ENCODE results near the gene DACT3.

DNA sequence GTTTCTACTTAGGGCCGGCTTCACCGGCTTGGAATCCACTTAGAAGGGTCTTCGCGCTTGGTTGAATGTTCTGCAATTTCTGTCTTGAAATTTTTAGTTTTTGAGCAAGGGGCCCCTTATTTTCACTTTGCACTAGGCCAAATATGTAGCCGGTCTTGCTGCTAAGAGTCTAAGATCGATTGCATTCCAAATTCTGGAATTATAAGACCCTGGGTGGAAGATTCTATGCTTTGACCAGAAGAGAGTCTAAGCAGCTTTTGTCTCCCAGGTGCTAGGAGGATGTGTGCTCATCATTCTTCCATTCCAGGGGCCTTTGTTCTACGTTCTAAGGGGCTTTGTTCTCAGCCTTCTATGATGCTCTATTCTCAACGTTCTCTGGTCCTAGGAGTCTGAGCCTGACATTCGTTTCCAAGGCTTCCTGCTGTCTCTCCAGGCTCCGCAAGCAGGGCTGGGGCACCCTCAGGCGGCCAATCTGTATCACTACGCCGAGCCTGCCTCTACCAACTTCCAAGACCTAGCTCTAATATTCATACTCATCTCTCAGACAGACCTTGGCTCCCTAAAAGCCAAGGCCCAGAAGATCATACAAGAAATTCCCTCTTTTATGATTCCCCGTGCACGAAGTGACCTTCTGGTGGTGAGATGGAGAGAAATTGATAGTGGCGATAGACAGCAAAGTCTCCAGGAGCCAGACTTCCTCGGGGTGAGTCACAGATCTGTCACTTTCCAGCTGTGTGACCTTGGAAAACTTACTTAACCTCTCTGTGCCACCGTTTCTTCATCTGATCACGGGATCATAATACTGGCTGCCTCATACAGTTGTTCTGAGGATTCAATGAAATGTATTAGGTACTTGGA, 982 bp upstream of the DACT3 start:
- TF ChIP-seq POLR2AphosphoS5 (IDR thresholded peaks at IDR 0.05) (peak in 1 of 2 donors; percentile 20), POLR2A (IDR thresholded peaks at IDR 0.05) (no peak)
- TF ChIP-seq, protein P1, sequence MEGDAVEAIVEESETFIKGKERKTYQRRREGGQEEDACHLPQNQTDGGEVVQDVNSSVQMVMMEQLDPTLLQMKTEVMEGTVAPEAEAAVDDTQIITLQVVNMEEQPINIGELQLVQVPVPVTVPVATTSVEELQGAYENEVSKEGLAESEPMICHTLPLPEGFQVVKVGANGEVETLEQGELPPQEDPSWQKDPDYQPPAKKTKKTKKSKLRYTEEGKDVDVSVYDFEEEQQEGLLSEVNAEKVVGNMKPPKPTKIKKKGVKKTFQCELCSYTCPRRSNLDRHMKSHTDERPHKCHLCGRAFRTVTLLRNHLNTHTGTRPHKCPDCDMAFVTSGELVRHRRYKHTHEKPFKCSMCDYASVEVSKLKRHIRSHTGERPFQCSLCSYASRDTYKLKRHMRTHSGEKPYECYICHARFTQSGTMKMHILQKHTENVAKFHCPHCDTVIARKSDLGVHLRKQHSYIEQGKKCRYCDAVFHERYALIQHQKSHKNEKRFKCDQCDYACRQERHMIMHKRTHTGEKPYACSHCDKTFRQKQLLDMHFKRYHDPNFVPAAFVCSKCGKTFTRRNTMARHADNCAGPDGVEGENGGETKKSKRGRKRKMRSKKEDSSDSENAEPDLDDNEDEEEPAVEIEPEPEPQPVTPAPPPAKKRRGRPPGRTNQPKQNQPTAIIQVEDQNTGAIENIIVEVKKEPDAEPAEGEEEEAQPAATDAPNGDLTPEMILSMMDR (IDR thresholded peaks at IDR 0.05), result peak; percentile 77 to 90 (median 84)

Data from upper lobe of left lung (tissue), 4 donors.